Erythroblast (primary cell): ENCODE measurements around the gene PTPRB.

Source experiments
- GATA1 ChIP-seq: IDR thresholded peaks from 2 replicates; pipeline ENCODE4 v1.6.1; 2011; ENCODE audit warnings: low read depth, mild to moderate bottlenecking, control low read depth, low read length, moderate library complexity
- POLR2A ChIP-seq: IDR thresholded peaks from 2 replicates; pipeline ENCODE4 v1.6.1; 2011; ENCODE audit warnings: mild to moderate bottlenecking, low read length

DNA sequence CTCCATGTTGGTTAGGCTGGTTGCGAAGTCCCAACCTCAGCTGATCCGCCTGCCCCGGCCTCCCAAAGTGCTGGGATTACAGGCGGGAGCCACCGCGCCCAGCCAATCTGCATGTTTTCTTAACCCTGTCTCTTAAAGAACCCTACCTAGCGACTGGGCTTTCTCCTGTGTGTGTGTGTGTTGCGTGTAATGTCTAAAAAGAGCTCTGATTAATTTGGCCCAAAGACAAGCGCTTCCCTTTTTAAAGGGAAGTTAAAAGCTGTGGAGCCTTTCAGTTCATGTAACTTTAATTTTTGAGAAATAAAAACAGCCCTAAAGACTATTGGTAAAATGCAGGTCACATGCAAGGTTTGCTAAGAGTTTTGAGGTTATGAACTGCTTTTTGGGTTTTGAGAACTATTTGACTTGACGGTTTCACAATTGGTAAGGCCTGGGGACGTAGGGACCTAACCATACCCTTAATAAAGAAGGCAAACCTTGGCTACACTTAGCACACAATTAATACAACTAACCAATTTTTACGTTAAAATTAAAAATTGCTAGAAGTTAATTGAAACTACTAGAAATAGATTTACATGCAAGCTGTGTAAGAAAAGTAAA lies 167.9 kb downstream of the PTPRB start:
- TF ChIP-seq POLR2A (no peak), GATA1 (no peak)
